Bronchial epithelial cell (primary cell): ENCODE results near the gene SNTG2. TPM values are rescaled to one million over a fixed set of nuclear protein-coding genes. Genes with fewer than 3 reads are reported as not detected.

Experiments used
- DNase-seq: peaks from one replicate; pipeline ENCODE4 v3.0.0-alpha.2; 2010; ENCODE audit warnings: low read depth
- FAIRE-seq: peaks from 2 replicates; lab custom pipeline; 2011; peaks lifted over from hg19 to GRCh38; lab: Jason Lieb, UNC
- H3K27me3 ChIP-seq: 2 replicates; pipeline ENCODE4 v1.5.1; 2011; ENCODE audit warnings: low read length; ENCODE audit not compliant: control insufficient read depth, insufficient read depth
- H3K36me3 ChIP-seq: 2 replicates; pipeline ENCODE4 v1.5.1; 2011; ENCODE audit warnings: low read length; ENCODE audit not compliant: control insufficient read depth, insufficient read depth
- H3K4me3 ChIP-seq: 2 replicates; pipeline ENCODE4 v1.5.1; 2011; ENCODE audit warnings: mild to moderate bottlenecking, low read depth, low read length, control low read depth
- total RNA-seq: library from RNA; depleted of rRNA; stranded (reverse); fragments of >200 nt; gene quantifications from 2 replicates; pipeline ENCODE4 v1.2.1, GENCODE V29; 2014
- TF ChIP-seq, protein P1 (sequence below): IDR thresholded peaks from 2 replicates; pipeline ENCODE4 v1.5.1; 2011; ENCODE audit warnings: mild to moderate bottlenecking, moderate library complexity, low read length, control low read depth, inconsistent platforms; ENCODE audit not compliant: insufficient read depth, severe bottlenecking

SNTG2 gene
- total RNA-seq, 1 donor from 2014 or later: not detected

DNA sequence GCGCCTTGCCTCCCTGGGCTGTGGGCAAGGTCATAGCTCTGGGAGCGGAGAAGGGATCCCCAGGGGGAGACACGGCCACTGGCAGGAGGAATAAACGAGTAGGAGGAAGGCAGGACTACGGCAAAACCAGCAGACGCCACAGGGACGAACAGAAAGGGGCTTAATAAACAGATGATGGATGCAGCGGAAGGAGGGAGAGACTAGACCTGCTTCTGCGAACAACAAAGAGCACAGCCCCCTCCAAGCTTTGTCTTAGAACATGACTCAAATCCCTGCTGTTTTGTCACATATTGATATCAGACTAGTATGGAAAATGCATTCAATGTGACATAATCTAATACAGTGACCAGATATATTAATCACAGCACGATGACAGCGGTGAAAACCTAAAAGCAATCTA lies 306.7 kb downstream of the SNTG2 start:
- TF ChIP-seq, protein P1, sequence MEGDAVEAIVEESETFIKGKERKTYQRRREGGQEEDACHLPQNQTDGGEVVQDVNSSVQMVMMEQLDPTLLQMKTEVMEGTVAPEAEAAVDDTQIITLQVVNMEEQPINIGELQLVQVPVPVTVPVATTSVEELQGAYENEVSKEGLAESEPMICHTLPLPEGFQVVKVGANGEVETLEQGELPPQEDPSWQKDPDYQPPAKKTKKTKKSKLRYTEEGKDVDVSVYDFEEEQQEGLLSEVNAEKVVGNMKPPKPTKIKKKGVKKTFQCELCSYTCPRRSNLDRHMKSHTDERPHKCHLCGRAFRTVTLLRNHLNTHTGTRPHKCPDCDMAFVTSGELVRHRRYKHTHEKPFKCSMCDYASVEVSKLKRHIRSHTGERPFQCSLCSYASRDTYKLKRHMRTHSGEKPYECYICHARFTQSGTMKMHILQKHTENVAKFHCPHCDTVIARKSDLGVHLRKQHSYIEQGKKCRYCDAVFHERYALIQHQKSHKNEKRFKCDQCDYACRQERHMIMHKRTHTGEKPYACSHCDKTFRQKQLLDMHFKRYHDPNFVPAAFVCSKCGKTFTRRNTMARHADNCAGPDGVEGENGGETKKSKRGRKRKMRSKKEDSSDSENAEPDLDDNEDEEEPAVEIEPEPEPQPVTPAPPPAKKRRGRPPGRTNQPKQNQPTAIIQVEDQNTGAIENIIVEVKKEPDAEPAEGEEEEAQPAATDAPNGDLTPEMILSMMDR: no peak
- Histone ChIP-seq H3K4me3 (no peak overlapping the region), H3K27me3 (no peaks in the 10 kb centered on the region), H3K36me3 (no peaks in the 10 kb centered on the region)
- DNase-seq (no peak), FAIRE-seq (no peak)

DNA sequence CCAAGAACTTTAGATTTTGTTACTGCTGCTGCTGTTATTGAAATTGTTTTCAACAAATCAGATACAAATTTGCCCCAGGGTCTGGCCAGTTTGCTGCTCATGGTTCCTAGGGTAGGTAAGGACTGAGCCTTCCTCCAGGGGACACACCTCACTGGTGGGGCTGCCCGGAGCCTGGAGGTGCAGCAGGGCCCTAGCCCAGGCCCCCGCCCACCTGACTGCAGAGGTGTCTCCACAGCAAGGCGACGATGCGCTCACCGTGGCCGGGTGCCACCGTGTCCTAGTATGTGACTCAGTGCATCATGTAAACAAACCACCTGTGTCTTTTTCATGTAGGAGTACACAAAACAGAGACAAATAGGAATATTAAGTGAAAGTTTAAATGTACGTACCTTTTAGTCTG lies 309.1 kb downstream of the SNTG2 start:
- TF ChIP-seq, protein P1: no peak
- no peak for FAIRE-seq
- no peak for DNase-seq
- no peaks in the 10 kb centered on the region for H3K36me3 ChIP-seq
- H3K4me3 ChIP-seq: no peak overlapping the region
- no peaks in the 10 kb centered on the region for H3K27me3 ChIP-seq

DNA sequence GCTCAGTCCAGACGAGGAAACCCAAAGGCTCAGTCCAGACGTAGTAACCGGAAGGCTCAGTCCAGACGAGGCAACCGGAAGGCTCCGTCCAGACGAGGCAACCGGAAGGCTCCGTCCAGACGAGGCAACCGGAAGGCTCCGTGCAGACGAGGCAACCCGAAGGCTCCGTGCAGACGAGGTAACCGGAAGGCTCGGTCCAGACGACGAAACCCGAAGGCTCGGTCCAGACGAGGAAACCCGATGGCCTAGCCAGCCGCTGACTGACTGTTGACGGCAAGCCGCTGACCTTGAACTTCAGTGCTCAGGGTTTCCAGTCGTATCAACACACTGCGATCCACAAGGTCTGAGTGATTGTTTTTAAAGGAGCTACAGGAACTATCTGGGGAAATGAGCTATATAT lies 312.0 kb downstream of the SNTG2 start:
- Histone ChIP-seq H3K36me3 (no peaks in the 10 kb centered on the region), H3K27me3 (no peaks in the 10 kb centered on the region), H3K4me3 (no peak overlapping the region)
- TF ChIP-seq, protein P1: no peak
- DNase-seq: no peak
- no peak for FAIRE-seq

DNA sequence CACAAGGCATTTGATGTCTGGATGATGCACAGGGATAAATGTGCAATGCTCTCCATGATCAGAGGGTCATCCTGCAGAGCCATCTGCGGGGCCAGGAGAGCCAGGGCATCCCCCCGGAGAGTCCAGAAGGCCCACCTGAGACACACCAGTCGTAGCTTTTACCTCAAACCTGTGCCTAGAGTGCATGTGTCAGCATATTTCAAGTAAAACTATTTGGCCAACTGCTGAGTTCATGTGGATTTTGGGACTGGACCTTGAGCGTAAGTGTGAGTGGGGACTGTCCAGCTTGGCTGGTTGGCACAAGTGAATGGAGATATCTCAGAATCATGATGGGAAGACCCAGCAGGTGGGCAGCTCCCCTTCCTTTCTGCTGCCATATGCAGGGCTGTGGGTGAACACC lies 314.8 kb downstream of the SNTG2 start:
- Histone ChIP-seq H3K36me3 (no peaks in the 10 kb centered on the region), H3K4me3 (no peak overlapping the region), H3K27me3 (no peaks in the 10 kb centered on the region)
- FAIRE-seq (no peak), DNase-seq (no peak)
- TF ChIP-seq, protein P1: no peak

DNA sequence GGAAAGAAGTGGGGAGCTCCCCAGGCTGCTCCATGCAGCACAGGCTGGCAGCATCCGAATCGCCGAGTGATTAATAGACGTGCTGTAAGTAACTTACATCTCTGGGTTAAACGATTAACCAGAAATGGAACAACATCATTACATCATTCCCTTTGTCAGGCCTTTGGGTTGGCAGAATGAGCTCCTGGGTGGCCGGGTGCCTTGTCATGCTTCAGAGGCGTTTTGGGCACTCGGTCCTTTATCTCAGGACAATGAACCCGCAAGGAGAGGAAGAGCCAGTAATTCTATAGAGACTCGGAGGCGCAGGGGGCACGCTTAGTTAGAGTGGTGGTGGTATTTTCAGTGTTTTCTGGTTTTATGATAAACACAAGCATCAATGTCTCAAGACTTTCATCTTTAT lies 315.7 kb downstream of the SNTG2 start:
- Histone ChIP-seq H3K27me3 (no peaks in the 10 kb centered on the region), H3K4me3 (no peak overlapping the region), H3K36me3 (no peaks in the 10 kb centered on the region)
- DNase-seq (no peak), FAIRE-seq (no peak)
- TF ChIP-seq, protein P1: no peak

GRCh38 chr2:1268034-1268433 lies 317.4 kb downstream of the SNTG2 start:
- Histone ChIP-seq H3K4me3 (no peak overlapping the region), H3K36me3 (no peaks in the 10 kb centered on the region), H3K27me3 (no peaks in the 10 kb centered on the region)
- TF ChIP-seq, protein P1: no peak
- FAIRE-seq: no peak
- no peak for DNase-seq
